Activated naive CD8-positive, alpha-beta T cell (primary cell): ENCODE data around the gene SND1.

Experiments
- H3K27ac Mint-ChIP-seq: one replicate; pipeline ENCODE4 v1.8.0; 2021; ENCODE audit warnings: mixed read lengths
- H3K27me3 Mint-ChIP-seq: one replicate; pipeline ENCODE4 v1.8.0; 2021; ENCODE audit warnings: mixed read lengths
- H3K36me3 Mint-ChIP-seq: one replicate; pipeline ENCODE4 v1.8.0; 2021; ENCODE audit warnings: mixed read lengths
- H3K4me1 Mint-ChIP-seq: one replicate; pipeline ENCODE4 v1.8.0; 2021; ENCODE audit warnings: low read depth, mixed read lengths
- H3K4me3 Mint-ChIP-seq: one replicate; pipeline ENCODE4 v1.8.0; 2021; ENCODE audit warnings: mild to moderate bottlenecking, mixed read lengths
- H3K9me3 Mint-ChIP-seq: one replicate; pipeline ENCODE4 v1.8.0; 2021; ENCODE audit warnings: low read depth, mixed read lengths

SND1 gene

DNA sequence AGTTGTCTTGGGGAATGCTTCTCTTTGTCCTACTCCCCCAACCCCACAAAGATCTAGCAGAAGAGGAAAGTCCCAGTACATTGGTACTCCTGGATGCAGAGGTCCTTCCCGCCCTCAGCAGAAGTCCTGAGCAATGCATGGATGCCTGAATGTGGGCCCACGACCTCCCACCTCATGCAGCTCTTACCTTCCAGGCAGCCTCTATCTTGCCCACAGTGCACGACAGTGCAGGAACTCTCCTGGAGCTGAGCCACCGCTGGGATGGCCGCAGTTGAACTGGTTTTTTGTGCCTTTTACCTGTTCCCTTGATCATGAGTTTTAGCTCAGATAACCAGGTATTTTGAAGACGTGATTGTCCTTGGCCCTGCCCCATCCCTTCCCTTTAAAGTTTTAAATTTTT, 341.3 kb downstream of the SND1 start:
- Mint-ChIP-seq H3K27ac (no peak overlapping the region), H3K9me3 (no peaks in the 10 kb centered on the region), H3K27me3 (no peaks in the 10 kb centered on the region), H3K4me1 (no peaks in the 10 kb centered on the region), H3K36me3 (peaks cover 30% of the 10 kb centered on the region), H3K4me3 (no peak overlapping the region)

DNA sequence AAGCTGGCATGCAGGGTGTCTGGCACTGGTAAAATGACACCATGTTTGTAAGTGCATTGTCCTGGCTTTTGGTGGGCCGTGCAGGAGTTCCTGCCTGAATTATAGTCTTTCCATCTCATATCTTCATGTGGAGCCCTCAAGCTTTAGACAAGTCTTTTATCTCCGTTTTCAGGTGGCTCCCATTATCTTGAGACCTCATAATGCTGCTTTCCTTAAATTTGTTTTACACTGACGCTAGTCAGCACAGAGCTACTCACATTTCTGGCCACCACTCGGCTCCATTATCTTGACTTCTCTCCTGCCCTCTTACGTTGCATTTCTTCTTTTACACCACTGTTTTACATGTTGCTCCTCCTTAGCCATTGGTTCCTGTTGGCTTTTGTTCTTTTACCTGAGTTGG, 342.0 kb downstream of the SND1 start:
- Mint-ChIP-seq H3K27ac (no peak overlapping the region), H3K9me3 (no peaks in the 10 kb centered on the region), H3K4me3 (no peak overlapping the region), H3K4me1 (no peaks in the 10 kb centered on the region), H3K36me3 (peaks cover 34% of the 10 kb centered on the region), H3K27me3 (no peaks in the 10 kb centered on the region)

DNA sequence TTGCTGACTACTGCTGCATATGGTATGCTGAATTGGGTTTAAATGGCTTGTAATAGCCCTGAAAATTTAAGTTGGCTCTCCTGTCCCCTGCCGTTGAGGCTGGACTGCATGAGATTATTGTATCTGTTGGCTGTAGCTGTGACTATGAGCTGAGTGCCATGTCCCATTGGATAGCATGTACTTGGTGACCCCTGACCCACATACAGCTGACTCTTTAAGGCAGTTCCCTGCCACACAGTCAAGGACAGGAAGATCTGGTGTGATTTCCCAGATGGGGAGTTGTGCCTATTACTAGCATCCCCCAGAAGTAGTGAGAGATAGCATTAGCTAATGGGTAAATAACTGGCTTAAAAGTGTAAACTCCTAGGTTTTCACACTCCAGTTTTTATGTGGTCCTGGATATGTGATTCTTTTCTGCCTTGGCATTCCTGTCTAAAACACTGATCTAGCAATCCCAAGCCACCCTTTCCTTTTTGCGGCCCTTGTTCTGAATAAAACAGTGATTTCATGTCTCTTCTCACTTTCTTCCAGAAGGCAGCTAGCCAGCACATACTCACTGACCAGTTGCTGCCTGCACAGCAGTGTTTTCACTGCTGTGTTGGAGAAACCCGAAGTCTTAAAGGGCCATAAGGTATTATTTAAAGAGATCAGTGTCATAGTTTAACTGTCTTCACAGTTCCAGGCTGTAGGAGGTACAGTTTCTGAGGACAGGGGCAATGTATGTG, 343.3 kb downstream of the SND1 start:
- no peak overlapping the region for H3K4me3 Mint-ChIP-seq
- peaks cover 2% of the 10 kb centered on the region for H3K4me1 Mint-ChIP-seq
- no peak overlapping the region for H3K27ac Mint-ChIP-seq
- H3K27me3 Mint-ChIP-seq: no peaks in the 10 kb centered on the region
- H3K9me3 Mint-ChIP-seq: no peaks in the 10 kb centered on the region
- H3K36me3 Mint-ChIP-seq: peaks cover 34% of the 10 kb centered on the region

DNA sequence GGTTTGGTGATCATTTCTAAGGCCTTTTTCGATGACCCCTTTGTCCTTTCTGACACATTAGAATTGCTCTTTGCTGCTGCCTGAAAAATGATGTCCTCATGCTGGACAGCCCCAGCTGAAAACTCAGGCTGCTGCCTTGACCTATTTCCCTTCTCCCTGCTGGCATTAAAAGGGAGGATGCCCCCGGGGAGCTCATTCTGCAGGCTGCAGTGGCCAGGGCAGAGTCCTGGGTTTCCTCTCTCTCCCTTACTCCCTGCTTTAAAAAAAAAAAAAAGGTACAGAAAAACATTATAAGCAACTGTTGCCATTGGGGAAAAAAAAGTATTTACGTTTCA, 343.9 kb downstream of the SND1 start:
- no peaks in the 10 kb centered on the region for H3K9me3 Mint-ChIP-seq
- H3K27ac Mint-ChIP-seq: no peak overlapping the region
- no peak overlapping the region for H3K4me3 Mint-ChIP-seq
- H3K36me3 Mint-ChIP-seq: peaks cover 34% of the 10 kb centered on the region
- no peaks in the 10 kb centered on the region for H3K27me3 Mint-ChIP-seq
- H3K4me1 Mint-ChIP-seq: peaks cover 2% of the 10 kb centered on the region

DNA sequence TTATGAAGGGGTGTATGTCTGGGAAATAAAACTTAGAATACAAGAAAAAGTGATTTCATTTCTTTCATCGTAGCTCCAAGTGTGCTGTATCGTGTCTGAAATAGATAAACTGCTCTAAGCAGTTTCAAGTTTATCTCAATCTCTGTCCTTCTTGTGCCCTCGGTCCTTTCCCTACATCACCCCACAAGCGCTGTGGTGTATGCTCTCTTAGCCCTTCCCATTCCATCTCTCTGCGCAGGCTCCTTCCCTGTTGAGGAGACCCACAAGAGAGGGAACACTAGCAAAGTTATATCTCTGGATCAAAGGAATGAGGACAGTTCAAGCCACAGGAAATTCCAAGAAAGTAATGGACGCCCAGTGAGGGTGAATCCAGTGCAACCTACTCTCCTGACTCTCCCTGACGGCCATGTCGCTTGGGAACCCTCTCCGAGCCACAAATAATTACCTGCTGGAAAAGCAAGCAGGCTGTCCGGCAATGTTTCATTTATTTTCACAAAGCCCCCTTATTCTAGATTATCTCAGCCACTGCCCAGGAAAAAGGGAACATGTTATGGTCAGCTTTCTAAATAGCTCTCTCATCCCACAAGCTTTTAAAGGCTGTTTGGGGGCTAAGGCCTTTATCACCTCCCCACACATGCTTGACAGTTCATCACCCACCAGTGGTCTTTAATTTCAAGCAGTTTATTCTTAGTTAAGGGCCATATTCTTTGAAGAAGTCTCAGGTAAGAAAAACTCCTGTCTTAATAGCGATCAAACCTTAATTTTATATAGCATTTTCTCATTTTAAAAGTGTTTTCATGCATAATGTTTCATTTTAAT, 344.5 kb downstream of the SND1 start:
- H3K27ac Mint-ChIP-seq: no peak overlapping the region
- peaks cover 28% of the 10 kb centered on the region for H3K36me3 Mint-ChIP-seq
- no peaks in the 10 kb centered on the region for H3K27me3 Mint-ChIP-seq
- no peaks in the 10 kb centered on the region for H3K9me3 Mint-ChIP-seq
- no peak overlapping the region for H3K4me3 Mint-ChIP-seq
- H3K4me1 Mint-ChIP-seq: peaks cover 4% of the 10 kb centered on the region

DNA sequence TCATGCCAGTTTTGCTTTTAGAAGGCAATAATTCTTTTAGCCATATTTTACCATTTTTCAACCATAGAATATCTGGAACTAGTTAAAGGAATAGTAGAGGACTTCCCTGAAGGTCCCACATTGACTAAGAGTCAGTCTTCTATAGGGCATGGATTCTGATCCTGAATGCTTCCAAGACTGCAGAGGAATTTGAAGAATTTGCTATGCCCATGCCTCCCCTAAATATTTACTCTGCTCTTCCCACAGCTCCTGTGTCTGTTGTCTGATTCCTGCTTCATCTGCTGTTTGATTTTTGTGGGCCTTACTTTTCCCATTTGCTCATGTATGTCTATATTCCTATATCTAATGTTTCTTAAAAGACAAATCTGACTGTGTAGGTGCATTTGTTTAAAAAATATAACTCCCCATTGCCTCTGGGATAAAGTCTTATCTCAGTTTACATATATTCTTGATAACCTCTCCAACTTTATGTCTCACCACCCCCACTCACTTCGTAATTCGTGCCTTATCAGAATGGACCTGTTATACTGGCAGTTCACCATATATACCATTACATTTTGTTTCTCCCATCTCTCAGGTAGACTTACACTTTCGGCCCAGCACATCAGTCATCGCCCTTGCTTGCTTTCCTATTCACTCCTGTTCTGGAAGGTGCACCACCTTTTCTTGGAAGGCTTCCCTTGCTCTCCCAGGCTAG, 345.4 kb downstream of the SND1 start:
- H3K9me3 Mint-ChIP-seq: no peaks in the 10 kb centered on the region
- H3K27ac Mint-ChIP-seq: no peak overlapping the region
- H3K4me3 Mint-ChIP-seq: no peak overlapping the region
- peaks cover 23% of the 10 kb centered on the region for H3K36me3 Mint-ChIP-seq
- H3K4me1 Mint-ChIP-seq: peaks cover 10% of the 10 kb centered on the region
- H3K27me3 Mint-ChIP-seq: no peaks in the 10 kb centered on the region

DNA sequence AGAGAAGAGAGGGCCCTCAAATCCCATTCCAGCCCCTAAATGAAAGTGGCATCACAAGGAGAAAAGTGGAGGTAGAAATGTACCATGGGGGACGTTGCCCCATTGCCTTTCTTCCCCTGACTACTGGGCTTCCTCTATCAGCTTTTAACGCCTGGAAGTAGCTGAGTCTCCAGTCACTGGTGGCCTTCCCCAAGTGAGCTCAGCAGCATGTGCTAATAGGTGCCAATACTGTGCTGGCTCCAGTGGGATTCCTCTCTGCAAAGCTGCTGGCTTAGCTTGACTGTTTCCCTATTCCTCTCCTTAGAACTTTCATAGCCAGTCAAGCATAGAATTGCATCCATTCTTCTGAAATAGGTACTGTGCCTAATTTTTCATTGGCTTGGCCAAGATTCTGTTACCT, 346.7 kb downstream of the SND1 start:
- no peak overlapping the region for H3K27ac Mint-ChIP-seq
- H3K4me3 Mint-ChIP-seq: no peak overlapping the region
- peaks cover 21% of the 10 kb centered on the region for H3K4me1 Mint-ChIP-seq
- no peaks in the 10 kb centered on the region for H3K27me3 Mint-ChIP-seq
- H3K36me3 Mint-ChIP-seq: peaks cover 12% of the 10 kb centered on the region
- no peaks in the 10 kb centered on the region for H3K9me3 Mint-ChIP-seq

DNA sequence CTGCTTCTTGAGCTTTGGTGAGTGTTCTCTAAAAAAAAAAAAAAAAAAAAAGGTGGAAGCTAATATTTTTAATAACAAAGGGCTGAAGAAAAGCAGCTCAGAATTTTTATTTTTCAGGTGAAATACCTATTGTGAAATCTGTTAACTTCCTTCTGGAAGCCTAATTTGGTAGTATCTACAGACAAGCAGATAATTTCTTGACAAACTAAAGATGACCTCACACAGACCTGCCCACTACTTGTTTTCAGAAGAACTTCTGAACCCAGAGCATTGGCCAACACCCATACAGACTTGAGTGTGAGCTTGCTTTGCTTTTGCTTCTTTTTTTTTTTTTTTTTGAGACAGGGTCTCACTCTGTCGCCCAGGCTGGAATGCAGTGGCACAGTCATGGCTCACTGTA, 348.1 kb downstream of the SND1 start:
- peaks cover 7% of the 10 kb centered on the region for H3K36me3 Mint-ChIP-seq
- peaks cover 26% of the 10 kb centered on the region for H3K4me1 Mint-ChIP-seq
- H3K4me3 Mint-ChIP-seq: no peak overlapping the region
- H3K27me3 Mint-ChIP-seq: no peaks in the 10 kb centered on the region
- no peaks in the 10 kb centered on the region for H3K9me3 Mint-ChIP-seq
- H3K27ac Mint-ChIP-seq: no peak overlapping the region

DNA sequence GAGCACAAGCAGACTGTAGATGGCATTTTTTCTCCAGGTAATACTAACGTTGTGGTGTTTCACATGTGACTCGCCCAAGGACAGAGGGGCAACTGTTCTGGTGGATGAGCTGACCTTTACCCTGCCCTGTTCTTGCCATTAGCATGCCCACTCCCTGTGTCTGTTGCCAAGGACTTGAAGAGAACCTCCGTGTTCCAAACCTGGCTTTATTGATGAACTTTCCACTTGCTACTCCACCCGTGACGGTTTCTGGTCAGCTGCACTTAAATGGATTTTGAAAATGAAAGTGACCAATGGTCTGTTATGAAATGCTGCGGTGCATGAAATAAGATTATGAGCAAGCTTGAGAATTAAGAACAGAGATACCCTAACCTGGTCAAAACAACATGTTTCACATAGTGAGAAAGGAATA, 348.9 kb downstream of the SND1 start:
- H3K4me3 Mint-ChIP-seq: no peak overlapping the region
- H3K9me3 Mint-ChIP-seq: no peaks in the 10 kb centered on the region
- no peak overlapping the region for H3K27ac Mint-ChIP-seq
- peaks cover 11% of the 10 kb centered on the region for H3K36me3 Mint-ChIP-seq
- H3K4me1 Mint-ChIP-seq: peaks cover 26% of the 10 kb centered on the region
- H3K27me3 Mint-ChIP-seq: no peaks in the 10 kb centered on the region

DNA sequence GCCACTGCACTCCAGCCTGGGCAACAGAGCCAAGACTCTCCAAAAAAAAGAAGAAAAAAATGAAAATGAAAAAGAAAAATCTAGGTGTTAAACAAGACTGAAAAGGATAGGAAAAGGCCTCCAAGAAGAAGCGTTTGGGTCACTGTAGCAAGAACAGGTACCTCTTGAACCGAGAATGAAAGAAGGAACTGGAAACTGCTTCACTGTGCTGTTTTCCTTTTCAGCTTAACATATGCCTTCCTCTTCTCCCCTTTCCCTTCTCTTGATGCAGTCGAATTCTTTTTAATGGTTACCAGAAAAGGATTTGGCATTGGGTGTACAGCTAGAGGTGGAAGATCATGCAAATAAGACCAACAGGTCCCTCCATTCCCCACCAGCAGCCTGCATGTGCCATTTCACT, 351.2 kb downstream of the SND1 start:
- Mint-ChIP-seq H3K27ac (no peak overlapping the region), H3K36me3 (peaks cover 14% of the 10 kb centered on the region), H3K4me3 (no peak overlapping the region), H3K9me3 (no peaks in the 10 kb centered on the region), H3K27me3 (no peaks in the 10 kb centered on the region), H3K4me1 (peaks cover 26% of the 10 kb centered on the region)

DNA sequence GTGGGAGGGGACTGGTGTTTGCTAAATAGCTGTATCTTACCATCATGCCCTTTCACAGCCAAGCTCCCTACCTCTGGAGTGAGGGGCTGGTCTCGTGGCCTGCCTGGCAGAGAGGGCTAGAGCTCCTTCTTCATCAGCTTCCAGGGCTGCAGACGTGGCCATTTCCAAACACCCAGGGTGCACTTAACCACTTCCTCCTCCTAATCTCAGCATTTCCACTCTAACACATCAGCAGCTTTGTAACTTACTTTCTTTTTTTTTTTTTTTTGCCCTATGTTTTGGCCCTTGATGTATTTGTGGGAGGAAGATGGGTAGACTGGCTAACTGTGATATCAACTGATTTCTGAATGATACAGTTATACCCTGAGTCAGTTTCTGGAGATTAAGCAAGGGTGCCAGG, 351.8 kb downstream of the SND1 start:
- H3K36me3 Mint-ChIP-seq: peaks cover 11% of the 10 kb centered on the region
- no peaks in the 10 kb centered on the region for H3K9me3 Mint-ChIP-seq
- H3K27ac Mint-ChIP-seq: no peak overlapping the region
- peaks cover 26% of the 10 kb centered on the region for H3K4me1 Mint-ChIP-seq
- H3K4me3 Mint-ChIP-seq: no peak overlapping the region
- H3K27me3 Mint-ChIP-seq: no peaks in the 10 kb centered on the region

DNA sequence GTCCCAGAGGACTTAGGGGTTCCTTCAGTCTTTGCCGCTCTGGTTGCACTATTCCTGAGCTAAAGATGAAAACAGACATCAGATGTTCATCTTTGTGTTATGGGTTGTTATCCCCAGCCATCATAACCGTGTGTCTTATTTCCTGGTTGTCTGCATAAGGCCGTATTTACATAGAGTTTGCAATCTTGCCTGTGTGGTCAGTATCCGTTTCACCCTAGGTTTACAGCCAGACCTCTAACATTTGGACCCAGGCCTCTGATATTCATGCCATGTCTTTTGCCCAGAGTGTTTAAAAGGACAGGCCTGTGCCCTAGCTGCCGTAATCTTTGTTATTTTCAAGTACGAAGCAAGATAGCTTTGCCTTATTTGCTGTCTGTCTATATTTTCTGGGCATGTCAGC, 352.6 kb downstream of the SND1 start:
- Mint-ChIP-seq H3K27ac (no peak overlapping the region), H3K9me3 (no peaks in the 10 kb centered on the region), H3K4me1 (peaks cover 25% of the 10 kb centered on the region), H3K27me3 (no peaks in the 10 kb centered on the region), H3K36me3 (peaks cover 11% of the 10 kb centered on the region), H3K4me3 (no peak overlapping the region)

DNA sequence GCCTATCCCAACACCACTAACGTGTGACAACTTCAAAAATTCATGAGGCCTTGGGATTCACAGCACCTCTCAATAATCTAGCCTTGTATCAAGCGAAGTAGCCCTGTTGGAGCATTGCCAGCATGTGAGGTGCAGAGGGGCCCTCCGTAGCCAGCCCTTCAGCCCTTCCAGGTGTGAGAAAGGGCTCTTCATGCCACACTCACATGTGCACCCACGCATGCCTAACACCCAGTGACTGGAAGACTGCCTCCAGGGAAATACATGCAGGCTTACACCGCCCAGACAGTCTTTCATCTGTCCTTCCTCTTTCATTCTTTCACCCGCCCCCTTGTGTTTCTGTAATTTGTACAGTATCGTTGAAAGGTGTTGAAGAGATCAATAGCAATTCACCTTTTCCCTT, 353.1 kb downstream of the SND1 start:
- Mint-ChIP-seq H3K4me3 (no peak overlapping the region), H3K4me1 (peaks cover 25% of the 10 kb centered on the region), H3K9me3 (no peaks in the 10 kb centered on the region), H3K36me3 (peaks cover 11% of the 10 kb centered on the region), H3K27me3 (no peaks in the 10 kb centered on the region), H3K27ac (no peak overlapping the region)

DNA sequence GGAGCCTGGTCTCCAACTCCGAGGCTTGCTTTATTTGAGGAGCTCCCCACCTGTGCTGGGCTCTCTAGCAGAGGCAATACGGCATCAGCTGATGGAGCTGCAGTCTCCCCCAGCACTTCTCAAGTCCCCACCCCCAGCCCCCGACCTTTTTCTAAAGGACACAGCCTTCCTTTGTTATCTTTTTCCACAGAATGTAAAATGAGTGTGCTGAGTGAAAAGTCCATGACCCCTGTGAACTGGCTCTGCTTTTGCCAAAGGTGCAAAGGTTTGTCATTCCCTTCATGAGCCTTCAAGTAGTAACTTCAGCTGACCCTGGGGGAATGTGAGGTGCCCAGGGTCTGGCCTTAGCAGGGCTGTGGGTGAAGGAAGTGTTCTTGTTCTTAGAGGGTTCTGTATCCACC, 353.8 kb downstream of the SND1 start:
- Mint-ChIP-seq H3K9me3 (no peaks in the 10 kb centered on the region), H3K4me1 (peaks cover 25% of the 10 kb centered on the region), H3K36me3 (peaks cover 11% of the 10 kb centered on the region), H3K27ac (peak overlapping the region; percentile 17), H3K27me3 (no peaks in the 10 kb centered on the region), H3K4me3 (no peak overlapping the region)

DNA sequence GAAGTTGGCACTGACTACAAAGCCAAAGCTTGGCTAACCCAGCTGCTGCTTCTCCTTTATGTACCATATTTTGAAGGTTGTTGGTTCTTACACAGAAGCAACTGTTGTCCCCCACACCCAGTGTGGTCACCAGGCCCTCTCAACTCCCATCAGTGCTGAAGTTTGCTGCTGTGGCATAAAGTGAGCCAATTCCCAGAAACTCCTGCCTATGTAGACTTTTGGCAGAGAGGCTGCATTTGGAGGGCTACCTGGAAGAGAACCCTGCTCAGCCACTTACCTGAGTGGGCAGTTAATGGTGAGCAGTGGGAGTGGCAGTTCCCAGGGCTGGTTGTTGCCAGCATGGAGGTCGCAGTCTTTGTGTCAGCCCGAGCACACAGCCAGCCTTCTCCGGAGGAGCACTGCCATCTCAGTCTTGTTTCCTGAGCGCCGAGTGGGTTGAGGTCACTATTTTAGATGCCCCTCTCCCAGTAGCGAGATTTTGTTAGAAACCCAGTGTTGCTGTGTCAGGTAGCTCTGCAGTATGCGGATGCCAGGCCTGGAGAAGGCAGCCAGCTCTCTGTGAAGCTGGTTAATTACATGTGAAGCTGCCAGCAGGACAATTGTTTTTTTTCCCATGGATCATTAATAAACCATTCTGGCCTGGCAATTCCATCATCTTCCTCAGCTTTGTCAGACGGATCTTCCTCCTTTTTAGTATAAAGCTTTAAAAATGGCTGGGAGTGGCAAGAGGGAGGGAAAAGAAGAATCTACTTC, 354.7 kb downstream of the SND1 start:
- no peak overlapping the region for H3K27ac Mint-ChIP-seq
- H3K4me3 Mint-ChIP-seq: no peak overlapping the region
- H3K9me3 Mint-ChIP-seq: no peaks in the 10 kb centered on the region
- peaks cover 22% of the 10 kb centered on the region for H3K4me1 Mint-ChIP-seq
- H3K27me3 Mint-ChIP-seq: no peaks in the 10 kb centered on the region
- peaks cover 11% of the 10 kb centered on the region for H3K36me3 Mint-ChIP-seq
